Epithelial cell of prostate (primary cell): ENCODE results near the gene QRFPR.
"Not testable (repeated sequence)": the region's sequence is repeated elsewhere in the genome, so short reads cannot be mapped to it uniquely, and the experiment has no call there.

Experiments used
- DNase-seq: peaks from one replicate; pipeline ENCODE4 v3.0.0-alpha.2; 2011; ENCODE audit warnings: low read depth, low spot score
- H3K27ac ChIP-seq: fragments of 450-650 bp; 2 replicates; pipeline ENCODE4 v1.5.1; 2017; ENCODE audit warnings: mild to moderate bottlenecking

QRFPR gene

DNA sequence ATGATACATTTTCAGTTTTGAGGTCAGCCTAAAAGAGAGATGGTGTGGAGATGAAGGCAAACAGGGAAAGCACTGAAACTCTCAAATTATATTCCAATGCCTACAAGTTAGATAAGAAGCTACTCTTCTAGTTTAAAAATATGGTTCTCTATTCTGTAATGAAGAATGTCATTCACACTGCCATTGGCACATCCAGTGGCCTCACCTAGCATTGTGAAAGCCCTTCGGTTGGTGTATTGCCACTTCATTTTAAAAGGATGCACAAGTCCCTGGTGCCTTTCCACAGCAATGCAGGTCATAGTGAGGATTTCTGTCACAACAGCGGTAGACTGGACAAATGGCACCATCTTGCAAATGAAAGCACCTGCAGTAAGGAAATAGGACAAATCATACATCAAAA is 40.6 kb downstream of the QRFPR start:
- no peak for DNase-seq

DNA sequence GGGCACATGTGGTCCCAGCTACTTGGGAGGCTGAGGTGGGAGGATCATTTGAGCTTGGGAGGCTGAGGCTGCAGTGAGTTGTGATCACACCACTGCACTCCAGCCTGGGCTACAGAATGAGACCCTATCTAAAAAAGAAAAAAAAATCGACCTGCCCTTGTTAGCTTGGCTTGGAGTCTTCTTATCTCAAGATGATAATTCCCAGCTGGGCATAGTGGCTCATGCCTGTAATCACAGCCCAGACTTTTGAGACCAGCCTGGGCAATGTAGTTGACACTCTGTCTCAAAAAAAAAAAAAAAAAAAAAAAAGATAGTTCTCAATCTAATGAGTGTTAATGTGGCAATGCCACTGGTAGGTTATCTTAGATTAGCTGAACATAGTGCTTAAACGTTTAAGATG is 41.0 kb downstream of the QRFPR start:
- H3K27ac ChIP-seq, result no peak overlapping the region
- DNase-seq, result no peak

More for the DNA sequence above, 40.6 kb downstream of the QRFPR start:
- no peak overlapping the region for H3K27ac ChIP-seq

DNA sequence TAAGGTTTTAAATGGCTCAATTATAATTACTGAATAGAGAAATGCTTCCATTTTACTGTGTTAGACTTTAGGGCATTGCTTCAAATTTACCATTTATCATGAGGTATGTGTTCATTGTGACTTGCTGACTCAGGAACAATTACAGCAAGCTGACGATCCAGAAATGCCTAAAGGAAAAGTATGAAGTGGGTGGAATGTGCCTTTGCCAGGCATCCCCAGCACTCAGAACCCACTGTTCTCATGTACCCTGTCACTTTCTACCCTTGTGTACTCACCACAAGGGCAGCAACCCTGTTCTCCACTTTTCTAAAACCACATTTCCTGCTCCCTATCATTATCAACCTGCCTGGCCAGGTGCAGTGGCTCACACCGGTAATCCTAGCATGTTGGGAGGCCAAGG is 41.5 kb downstream of the QRFPR start:
- H3K27ac ChIP-seq, result no peak overlapping the region
- no peak for DNase-seq

DNA sequence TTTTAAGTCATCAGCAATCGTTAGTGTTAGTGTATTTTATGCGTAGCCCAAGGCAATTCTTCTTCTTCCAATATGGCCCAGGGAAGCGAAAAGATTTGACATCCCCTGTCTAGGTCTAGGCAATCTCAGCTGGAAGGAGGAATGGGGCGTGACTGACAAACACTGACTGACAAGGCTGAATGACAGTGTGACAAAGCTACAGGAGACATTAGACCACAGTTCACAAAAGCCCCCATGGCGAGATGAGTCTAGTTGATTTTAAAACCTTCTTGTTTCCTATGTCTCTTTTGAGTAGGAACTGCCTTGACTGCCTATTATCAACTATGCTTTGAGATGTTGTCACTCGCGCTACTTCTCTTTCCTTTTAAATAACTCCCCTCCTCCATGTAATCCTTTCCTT is 42.3 kb downstream of the QRFPR start:
- DNase-seq, result no peak
- no peak overlapping the region for H3K27ac ChIP-seq

DNA sequence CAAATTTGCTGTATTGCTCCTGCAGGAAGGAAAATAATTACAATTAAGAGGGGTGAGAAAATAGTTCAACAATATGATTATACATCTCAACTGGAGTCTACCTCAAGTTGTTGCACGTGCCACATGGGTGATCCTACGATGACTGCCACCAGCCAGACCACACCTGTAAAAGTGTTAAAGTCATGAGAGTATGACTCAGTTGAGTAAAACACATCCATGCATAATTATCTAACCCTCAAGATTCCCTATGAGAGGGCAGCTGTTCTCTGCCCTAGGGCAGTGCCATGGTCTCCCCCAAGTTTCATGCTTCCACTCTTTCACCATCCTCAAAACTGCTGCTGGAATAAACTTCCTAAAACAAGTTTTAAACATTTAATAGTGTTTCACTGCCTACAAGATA is 44.1 kb downstream of the QRFPR start:
- no peak overlapping the region for H3K27ac ChIP-seq
- no peak for DNase-seq

DNA sequence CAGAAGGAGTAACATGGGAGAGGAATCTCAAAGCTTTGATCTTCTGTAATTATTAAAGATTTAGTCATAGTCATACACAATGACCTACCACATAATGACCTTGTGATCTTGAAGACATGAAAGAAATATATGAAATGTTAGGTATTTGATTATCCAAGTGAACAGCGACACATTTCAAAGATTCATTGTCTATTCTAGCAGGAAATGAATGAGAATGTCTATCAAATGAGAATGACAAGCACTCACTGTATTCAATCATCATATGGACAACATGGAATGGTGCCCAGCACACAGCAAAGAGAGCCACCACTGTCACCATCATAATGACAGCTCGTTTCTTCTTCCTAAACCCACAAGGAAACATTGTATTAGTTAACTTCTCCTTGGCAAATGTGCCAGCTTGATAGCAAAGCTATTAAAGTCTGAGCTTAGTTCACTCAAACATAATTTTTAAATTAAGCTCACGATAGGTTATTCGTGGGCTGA is 50.6 kb downstream of the QRFPR start:
- DNase-seq, result no peak
- no peak overlapping the region for H3K27ac ChIP-seq

DNA sequence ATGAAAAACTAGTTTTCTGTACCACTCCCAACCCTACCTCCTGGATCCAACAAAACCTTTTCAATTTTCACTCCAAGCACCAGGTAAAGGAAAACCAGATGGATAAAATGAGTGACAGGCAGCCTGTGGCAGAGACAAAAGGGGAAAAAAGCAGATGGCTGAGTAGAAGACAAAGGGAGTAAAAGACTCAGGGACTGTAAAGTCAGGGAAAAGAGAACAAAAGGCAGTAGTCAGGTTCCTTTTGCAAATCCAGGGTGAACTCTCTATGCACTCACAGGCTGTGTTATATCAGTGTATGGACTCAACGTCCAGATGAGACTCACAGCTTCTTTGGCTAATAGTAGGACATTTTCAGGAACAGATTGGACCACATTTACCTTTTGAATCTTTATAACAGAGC is 54.2 kb downstream of the QRFPR start:
- DNase-seq, result no peak
- H3K27ac ChIP-seq, result no peak overlapping the region

DNA sequence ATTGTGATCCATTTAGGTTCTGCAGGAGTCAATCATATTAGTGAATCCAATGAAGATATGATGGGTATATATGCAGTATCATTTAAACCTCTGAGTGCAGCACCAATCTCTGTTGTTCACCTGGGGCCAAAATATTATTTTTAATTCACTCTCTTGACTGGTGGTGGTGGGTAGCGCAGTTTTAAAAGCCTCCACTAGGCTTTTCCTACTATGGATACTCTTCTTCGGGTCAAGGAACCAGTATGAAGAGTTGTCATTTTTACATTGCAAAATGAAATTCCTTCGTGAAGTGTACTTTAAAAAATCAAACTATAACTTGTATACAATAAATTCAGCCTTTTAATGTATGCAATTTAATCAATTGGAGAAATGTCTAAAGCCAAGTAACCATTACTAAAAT is 56.5 kb downstream of the QRFPR start:
- no peak for DNase-seq
- no peak overlapping the region for H3K27ac ChIP-seq

DNA sequence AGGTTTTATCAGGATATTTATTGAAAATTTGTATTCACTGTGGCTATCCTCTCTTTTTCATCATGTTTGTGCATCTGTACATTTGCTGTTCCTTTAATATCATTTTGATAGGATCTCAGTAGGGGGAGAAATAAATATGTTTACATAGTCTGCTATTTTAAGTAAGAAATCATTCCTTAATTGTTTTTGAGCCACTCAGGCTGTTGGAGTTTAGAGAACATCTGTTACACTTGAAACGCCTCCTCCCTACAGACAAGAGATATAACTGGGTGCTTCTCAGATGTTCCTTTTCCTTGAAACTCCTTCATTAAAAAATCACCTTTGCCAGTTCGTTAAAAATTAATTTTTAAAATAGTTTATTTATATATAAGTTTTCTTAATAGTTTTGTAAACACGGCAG is 59.4 kb downstream of the QRFPR start:
- no peak overlapping the region for H3K27ac ChIP-seq
- no peak for DNase-seq

DNA sequence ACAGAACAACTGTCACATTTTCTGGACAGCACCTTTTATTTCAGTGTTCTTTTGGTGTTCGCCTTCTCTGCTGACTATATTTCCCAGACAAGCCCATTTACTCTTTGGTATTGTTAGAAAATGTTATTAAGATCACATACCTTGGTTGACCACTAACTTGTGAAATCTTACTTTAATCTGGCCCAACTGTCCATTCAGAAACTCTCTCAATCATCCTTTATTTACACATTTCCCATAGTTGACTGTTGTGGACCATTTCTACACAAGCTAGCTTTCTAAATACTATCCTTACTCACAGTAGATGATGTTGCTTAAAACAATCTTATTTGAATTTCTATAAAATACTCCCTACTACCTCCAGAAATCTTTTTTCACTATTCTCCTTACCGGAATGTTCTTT is 64.7 kb downstream of the QRFPR start:
- DNase-seq, result no peak
- no peak overlapping the region for H3K27ac ChIP-seq

DNA sequence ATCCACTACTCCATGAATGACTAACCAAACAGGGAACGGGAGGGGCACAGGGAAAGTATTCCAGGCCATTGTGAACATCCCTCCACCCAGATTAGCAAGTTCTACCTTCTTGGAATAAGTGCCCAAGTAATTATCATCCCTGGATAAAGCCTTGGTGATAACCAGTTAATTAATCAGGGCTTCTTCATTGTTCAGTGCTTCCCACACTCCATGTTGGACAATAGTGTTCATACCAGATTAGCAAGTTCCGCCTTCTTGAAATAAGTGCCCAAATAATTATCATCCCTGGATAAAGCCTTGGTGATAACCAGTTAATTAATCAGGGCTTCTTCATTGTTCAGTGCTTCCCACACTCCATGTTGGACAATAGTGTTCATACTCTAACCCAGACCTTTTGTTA is 67.4 kb downstream of the QRFPR start:
- DNase-seq, H3K27ac ChIP-seq: not testable (repeated sequence)

DNA sequence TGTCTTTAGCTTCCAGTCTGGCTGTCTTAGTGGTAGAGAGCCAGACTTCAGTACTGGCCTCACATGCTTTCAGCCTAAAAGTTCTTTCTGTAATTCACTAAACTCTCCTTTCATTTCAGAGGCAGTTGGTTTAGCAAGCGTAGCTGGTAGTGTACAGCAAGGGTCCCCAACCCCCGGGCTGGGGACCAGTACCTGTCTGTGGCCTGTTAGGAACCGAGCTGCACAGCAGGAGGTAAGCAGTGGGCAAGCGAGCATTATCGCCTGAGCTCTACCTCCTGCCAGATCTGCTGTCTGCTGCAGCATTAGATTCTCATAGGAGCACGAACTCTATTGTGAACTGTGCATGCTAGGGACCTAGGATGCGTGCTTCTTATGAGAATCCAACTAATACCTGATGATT is 72.0 kb downstream of the QRFPR start:
- no peak for DNase-seq
- no peak overlapping the region for H3K27ac ChIP-seq

DNA sequence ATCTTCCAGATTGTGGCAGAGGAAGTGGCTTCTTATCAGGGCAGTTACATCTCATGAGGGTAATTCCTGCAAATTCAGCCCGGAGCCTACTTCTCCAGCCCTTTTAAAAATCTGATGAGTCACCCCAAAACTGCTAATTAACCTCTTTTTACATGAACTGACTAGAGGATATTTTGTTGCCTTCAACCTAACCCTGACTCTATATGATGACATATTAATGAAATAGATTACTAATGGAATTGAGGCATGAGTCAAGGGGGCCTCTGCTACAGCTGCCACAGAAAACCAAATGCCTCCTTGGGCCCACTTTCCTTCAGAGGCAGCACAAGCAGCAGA is 72.5 kb downstream of the QRFPR start:
- H3K27ac ChIP-seq, result no peak overlapping the region
- DNase-seq, result no peak

DNA sequence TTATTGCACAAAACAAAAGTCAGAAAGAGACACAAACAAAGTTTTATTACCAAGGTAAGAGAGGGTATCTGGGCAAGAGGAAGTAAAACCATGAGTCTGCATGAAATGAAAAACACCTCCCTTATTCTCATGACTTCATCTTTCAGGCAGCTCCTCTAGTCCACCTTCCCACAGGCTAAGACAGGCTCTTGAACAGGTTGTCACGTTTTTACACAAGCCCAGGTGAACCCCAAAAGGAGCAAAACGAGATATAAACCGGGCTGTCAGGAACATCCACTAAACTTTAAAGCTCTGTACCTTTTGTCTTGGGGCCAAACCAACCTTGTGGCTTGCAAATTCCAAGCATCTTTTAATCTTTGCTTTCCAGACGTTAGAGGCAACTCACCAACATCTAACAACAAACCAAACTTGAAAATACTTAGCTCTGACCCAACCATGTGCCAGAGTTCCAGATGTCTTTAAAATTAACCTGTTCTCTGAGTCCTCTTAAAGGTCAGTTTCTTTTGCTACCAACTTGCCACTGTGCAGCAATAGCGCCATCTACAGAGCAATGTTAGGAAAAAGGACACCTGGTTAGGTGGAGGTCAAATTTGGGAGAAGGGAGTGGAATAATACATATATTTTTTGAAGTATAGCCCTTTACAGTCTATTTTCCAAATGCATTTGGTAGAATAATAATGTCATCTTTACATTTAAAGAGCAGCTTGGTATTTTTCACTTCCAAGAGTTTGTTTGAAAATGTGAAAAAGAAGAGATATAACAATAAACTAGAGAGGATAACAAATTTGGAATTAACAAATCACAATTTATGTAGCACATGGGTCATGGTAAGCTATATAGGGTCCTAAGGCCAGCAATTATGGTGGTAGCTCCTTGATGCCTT is 73.1 kb downstream of the QRFPR start:
- DNase-seq, result peak; percentile 60

DNA sequence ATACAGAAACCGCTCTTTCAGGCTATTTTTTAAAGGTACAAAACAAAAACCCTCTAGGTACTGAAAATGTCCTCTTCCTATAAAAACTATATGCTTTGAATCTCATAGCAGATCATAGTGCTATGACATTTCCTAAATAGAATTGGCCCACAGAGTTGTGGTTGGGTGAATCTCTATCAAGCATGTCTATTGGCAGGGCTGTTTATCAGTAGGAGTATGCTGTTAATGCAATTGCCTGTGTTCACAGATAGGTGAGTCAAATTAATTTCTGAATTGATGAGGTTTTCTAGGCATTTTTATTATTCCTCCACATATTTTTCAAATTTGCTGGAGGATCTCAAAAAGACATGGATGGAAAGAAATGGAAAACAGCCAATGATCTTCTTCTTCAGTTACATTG is 73.9 kb downstream of the QRFPR start:
- DNase-seq, result no peak

More for the DNA sequence above, 73.1 kb downstream of the QRFPR start:
- H3K27ac ChIP-seq, result peak overlapping the region; percentile 20

DNA sequence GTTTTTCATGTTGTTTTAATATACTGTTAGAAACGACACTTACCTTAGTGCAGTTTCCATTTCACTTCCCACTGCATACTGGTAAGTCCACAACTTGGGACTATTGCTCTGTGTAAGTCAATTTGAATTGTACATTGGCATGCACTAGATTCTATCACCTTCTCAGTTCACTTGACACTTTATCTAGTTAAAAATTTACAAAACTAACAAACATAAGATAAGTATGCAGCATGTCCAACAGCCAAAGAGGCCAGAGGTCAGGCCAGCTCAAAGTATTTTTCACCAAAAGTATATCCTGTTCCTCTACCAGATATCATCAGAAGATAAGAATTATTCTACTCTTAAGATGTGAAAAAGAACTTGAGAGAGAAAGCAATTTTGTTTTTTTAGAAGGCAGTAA is 75.9 kb downstream of the QRFPR start:
- DNase-seq, result no peak
- H3K27ac ChIP-seq, result no peak overlapping the region

More for the DNA sequence above, 73.9 kb downstream of the QRFPR start:
- H3K27ac ChIP-seq, result peak overlapping the region; percentile 20

DNA sequence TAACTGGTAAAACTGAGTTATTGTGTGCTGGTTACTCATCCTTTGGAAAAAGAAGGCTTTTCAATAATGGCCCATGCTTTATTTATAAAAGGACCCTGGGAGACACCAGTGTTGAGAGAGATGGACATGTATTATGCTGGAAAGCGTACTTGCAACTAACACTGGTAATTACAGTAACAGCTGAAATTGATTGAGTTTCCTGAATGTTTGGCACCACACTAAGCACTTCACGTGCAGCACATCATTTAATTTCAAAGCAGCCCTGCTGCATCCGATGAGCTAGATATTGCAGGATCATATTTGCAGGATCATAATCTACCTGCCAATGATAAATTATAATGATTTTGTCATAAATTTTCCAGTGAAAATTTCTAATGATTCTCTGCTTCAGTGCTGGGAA is 81.5 kb downstream of the QRFPR start:
- no peak overlapping the region for H3K27ac ChIP-seq
- no peak for DNase-seq

DNA sequence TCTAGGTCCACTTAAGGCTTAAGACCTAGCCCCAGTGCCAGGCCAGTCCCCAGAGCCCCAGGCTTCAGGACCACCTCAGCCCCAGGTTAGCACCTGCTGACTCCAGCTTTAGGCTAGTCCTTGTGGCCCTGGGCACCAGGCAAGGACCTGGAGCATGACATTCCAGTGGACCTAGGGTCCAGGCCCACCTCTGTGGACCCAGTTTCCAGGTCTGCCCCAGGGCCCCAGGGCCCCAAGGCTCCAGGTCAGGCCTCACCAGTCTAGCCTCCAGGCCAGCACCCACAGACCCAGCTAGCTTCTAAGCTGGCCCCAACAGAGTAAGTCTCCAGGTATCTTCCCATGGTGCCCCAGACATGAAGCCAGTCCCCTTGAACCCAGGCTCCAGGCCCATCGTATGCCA is 97.5 kb downstream of the QRFPR start:
- H3K27ac ChIP-seq, result no peak overlapping the region
- DNase-seq, result no peak

DNA sequence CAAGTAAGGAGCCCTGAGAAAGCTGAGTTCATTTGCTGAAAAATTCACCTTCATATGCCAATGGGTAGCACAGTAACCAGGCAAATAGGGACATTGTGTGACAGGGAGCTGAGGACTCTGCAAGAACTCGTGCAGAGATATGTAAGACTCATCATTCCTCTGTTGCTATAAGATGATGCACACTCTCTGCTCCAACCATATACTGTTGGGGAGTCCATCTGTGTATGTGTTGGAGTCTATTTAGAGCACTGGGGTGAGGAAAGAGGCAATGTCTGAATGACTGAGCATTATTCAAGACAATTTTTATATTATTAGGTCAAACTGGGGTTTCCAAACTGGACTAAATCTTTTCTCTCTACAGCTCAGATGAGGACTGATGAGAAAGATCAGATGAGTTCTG is 100.4 kb downstream of the QRFPR start:
- no peak overlapping the region for H3K27ac ChIP-seq
- DNase-seq, result no peak

DNA sequence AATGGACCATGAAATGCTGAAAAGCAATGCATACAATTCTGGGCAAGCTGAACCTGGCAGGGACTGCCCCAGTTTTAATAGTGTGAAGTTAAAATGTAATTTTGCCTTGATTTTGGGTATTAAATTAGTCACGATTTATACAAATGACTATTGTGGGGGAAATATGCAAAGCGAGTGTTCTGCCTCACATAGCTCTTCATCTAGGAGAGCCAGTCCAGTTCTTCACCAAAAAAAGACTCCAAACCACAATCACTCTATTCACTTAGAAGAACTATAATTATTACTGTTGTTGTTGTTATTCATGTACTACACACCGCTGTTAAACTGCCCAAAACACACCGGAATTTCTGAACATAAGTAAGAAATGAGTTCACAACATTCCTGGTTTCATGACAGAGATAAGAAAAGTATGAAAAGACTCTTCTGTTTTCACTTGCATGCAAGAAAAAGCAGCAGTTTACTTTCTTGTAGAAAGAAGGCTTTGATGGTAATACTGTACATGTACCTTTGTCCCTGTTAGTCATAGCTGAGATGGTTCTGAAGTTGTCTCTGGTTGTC is 101.9 kb downstream of the QRFPR start:
- no peak overlapping the region for H3K27ac ChIP-seq
- DNase-seq, result no peak
